ENCODE data around the gene KEAP1. TPM values are rescaled to one million over a fixed set of nuclear protein-coding genes. Genes with fewer than 3 reads are reported as not detected.

The KEAP1 gene
- polyA plus RNA-seq, 1 donor from 2014 or later, result 39.0 TPM

DNA sequence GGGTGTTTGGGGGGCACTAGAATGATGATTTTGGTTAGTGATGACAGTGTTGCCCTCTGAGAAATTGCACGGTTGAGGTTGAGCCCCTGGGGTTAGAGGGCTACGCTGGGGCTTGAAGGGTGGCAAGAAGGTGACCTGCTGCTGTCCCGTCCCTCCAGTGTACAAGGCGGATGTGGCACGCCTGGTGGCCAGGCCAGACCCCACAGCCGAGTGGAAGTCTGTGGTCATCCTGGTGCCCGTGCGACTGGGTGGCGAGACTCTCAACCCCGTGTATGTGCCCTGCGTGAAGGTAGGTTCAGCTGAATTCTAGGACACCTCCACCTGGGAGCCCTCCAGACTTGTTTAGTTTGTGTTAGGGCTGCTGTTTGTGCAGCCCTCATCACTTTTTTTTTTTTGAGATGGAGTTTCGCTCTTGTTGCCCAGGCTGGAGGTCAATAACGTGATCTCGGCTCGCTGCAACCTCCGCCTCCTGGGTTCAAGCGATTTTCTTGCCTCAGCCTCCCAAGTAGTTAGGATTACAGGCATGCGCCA lies 45.7 kb upstream of the KEAP1 start:
- H3K27me3 ChIP-seq (ENCODE audit: insufficient read depth, low read depth, low read length), result no peaks in the 10 kb centered on the region
- no peak overlapping the region for H3K4me3 ChIP-seq (ENCODE audit: low read length)
- H3K9me2 ChIP-seq (ENCODE audit: insufficient read depth, low read length), result no peaks in the 10 kb centered on the region
- no peak overlapping the region for H3K4me2 ChIP-seq (ENCODE audit: low read length)
- H3K79me2 ChIP-seq (replicated peaks; ENCODE audit: insufficient read depth, low read length), result peaks cover 16% of the 10 kb centered on the region
- H3K36me3 ChIP-seq (ENCODE audit: insufficient read depth, low read length), result peaks cover 7% of the 10 kb centered on the region
- H3K9ac ChIP-seq (ENCODE audit: low read length), result no peak overlapping the region
- H3F3A ChIP-seq (ENCODE audit: insufficient read depth, low read length, poor library complexity, severe bottlenecking), result no peaks in the 10 kb centered on the region
- H4K20me1 ChIP-seq (ENCODE audit: insufficient read depth), result no peaks in the 10 kb centered on the region
- H2AFZ ChIP-seq (ENCODE audit: low read depth, low read length), result no peak overlapping the region
- no peaks in the 10 kb centered on the region for H3K9me3 ChIP-seq (ENCODE audit: low read length)
- no peak overlapping the region for H3K27ac ChIP-seq (ENCODE audit: low read length)
- TF ChIP-seq, protein P1, sequence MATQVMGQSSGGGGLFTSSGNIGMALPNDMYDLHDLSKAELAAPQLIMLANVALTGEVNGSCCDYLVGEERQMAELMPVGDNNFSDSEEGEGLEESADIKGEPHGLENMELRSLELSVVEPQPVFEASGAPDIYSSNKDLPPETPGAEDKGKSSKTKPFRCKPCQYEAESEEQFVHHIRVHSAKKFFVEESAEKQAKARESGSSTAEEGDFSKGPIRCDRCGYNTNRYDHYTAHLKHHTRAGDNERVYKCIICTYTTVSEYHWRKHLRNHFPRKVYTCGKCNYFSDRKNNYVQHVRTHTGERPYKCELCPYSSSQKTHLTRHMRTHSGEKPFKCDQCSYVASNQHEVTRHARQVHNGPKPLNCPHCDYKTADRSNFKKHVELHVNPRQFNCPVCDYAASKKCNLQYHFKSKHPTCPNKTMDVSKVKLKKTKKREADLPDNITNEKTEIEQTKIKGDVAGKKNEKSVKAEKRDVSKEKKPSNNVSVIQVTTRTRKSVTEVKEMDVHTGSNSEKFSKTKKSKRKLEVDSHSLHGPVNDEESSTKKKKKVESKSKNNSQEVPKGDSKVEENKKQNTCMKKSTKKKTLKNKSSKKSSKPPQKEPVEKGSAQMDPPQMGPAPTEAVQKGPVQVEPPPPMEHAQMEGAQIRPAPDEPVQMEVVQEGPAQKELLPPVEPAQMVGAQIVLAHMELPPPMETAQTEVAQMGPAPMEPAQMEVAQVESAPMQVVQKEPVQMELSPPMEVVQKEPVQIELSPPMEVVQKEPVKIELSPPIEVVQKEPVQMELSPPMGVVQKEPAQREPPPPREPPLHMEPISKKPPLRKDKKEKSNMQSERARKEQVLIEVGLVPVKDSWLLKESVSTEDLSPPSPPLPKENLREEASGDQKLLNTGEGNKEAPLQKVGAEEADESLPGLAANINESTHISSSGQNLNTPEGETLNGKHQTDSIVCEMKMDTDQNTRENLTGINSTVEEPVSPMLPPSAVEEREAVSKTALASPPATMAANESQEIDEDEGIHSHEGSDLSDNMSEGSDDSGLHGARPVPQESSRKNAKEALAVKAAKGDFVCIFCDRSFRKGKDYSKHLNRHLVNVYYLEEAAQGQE (IDR thresholded peaks at IDR 0.05; ENCODE audit: borderline replicate concordance), result no peak
- TF ChIP-seq EZH2 (IDR thresholded peaks at IDR 0.05; ENCODE audit: borderline replicate concordance, insufficient read depth, low read length, poor library complexity, severe bottlenecking), result no peak

DNA sequence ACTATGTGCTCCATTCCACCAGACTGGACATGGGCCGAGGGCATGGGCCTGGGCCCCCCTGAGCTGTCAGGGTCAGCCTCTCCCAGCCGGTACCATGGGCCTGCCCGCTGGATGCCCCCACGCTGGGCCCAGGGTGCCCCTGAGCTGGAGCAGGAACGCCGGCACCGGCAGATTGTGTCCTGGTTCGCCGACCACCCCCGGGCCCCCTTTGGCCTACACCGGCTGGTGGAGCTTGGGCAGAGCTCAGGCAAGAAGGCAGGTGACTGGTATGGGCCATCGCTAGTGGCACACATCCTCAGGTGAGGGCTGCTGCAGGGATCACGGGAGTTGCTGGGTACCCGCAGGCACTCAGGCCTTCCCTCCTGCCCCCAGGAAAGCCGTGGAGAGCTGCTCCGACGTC lies 43.7 kb upstream of the KEAP1 start:
- Histone ChIP-seq H3K4me2 (ENCODE audit: low read length) (no peak overlapping the region), H3K9me2 (ENCODE audit: insufficient read depth, low read length) (no peaks in the 10 kb centered on the region), H4K20me1 (ENCODE audit: insufficient read depth) (no peaks in the 10 kb centered on the region), H3K9ac (ENCODE audit: low read length) (no peak overlapping the region), H3K79me2 (replicated peaks; ENCODE audit: insufficient read depth, low read length) (peaks cover 16% of the 10 kb centered on the region), H3F3A (ENCODE audit: insufficient read depth, low read length, poor library complexity, severe bottlenecking) (no peaks in the 10 kb centered on the region), H3K27me3 (ENCODE audit: insufficient read depth, low read depth, low read length) (no peaks in the 10 kb centered on the region), H3K9me3 (ENCODE audit: low read length) (no peaks in the 10 kb centered on the region), H3K27ac (ENCODE audit: low read length) (no peak overlapping the region), H2AFZ (ENCODE audit: low read depth, low read length) (no peak overlapping the region), H3K36me3 (ENCODE audit: insufficient read depth, low read length) (no peaks in the 10 kb centered on the region), H3K4me3 (ENCODE audit: low read length) (no peak overlapping the region)
- TF ChIP-seq EZH2 (IDR thresholded peaks at IDR 0.05; ENCODE audit: borderline replicate concordance, insufficient read depth, low read length, poor library complexity, severe bottlenecking) (no peak), CTCF (IDR thresholded peaks at IDR 0.05; ENCODE audit: poor library complexity, severe bottlenecking) (no peak), POLR2AphosphoS5 (IDR thresholded peaks at IDR 0.05) (no peak), SMC3 (conservative IDR thresholded peaks at IDR 0.05; ENCODE audit: poor library complexity) (no peak), TAF1 (IDR thresholded peaks at IDR 0.05; ENCODE audit: low read depth) (no peak), EP300 (conservative IDR thresholded peaks at IDR 0.05; ENCODE audit: poor library complexity, severe bottlenecking) (no peak)
- TF ChIP-seq, protein P1 (IDR thresholded peaks at IDR 0.05; ENCODE audit: borderline replicate concordance), result no peak

All from neural cell (in vitro differentiated cells).